Common myeloid progenitor, CD34-positive (primary cell): ENCODE results near the gene FKBP15.
A peak's percentile ranks its signal among the peaks of the same experiment; 100 is the strongest.

Experiments used
- CTCF ChIA-PET: fragments of 350-600 bp; sonication (Branson Sonifier 250); formaldehyde crosslinking; loops from one replicate; lab custom pipeline; 2021; ENCODE audit warnings: antibody characterized with exemption; lab: Charles Lee
- POLR2A ChIA-PET: fragments of 350-600 bp; sonication (Branson Sonifier 250); formaldehyde crosslinking; loops from one replicate; lab custom pipeline; 2021; ENCODE audit warnings: antibody characterized with exemption; lab: Charles Lee
- DNase-seq, 3 donors: peaks; one replicate each; pipeline versions ENCODE4 v3.0.0 to v3.0.0-alpha.2; 2013
- H3K27ac ChIP-seq, 2 experiments: 1 replicate in 1 of 2; 2 replicates in 1 of 2; pipeline ENCODE4 v1.7.0; 2013; ENCODE audit warnings: inconsistent platforms in 2 of 2, low read length in 2 of 2, mild to moderate bottlenecking in 2 of 2, low read depth in 1 of 2, moderate library complexity in 1 of 2; ENCODE audit not compliant: severe bottlenecking in 2 of 2, insufficient read depth in 1 of 2, poor library complexity in 1 of 2
- H3K27me3 ChIP-seq, 5 experiments: replicated peaks in 2 of 5; 1 replicate in 3 of 5; 2 replicates in 2 of 5; pipeline versions ENCODE4 v1.6.1 to v1.7.0; 2013; ENCODE audit warnings: low read length in 4 of 5, mild to moderate bottlenecking in 2 of 5, moderate library complexity in 2 of 5, inconsistent platforms in 1 of 5; ENCODE audit not compliant: insufficient read depth in 5 of 5, control insufficient read depth in 4 of 5
- H3K36me3 ChIP-seq, 4 experiments: 1 replicate in 2 of 4; 2 replicates in 2 of 4; pipeline versions ENCODE4 v1.6.1 to v1.7.0; 2013; ENCODE audit warnings: low read length in 3 of 4, control low read depth in 1 of 4, mild to moderate bottlenecking in 1 of 4; ENCODE audit not compliant: control insufficient read depth in 4 of 4, insufficient read depth in 4 of 4
- H3K4me1 ChIP-seq, 4 experiments: 1 replicate in 3 of 4; 2 replicates in 1 of 4; pipeline versions ENCODE4 v1.6.1 to v1.7.1; 2013; ENCODE audit warnings: low read length in 3 of 4, mild to moderate bottlenecking in 3 of 4, control low read depth in 1 of 4, inconsistent platforms in 1 of 4, moderate library complexity in 1 of 4; ENCODE audit not compliant: control insufficient read depth in 4 of 4, insufficient read depth in 4 of 4; ENCODE audit errors: control extremely low read depth in 1 of 4
- H3K4me3 ChIP-seq, 7 experiments: 1 replicate in 4 of 7; 2 replicates in 3 of 7; pipeline versions ENCODE4 v1.5.1 to v1.7.0; 2013; ENCODE audit warnings: mild to moderate bottlenecking in 7 of 7, low read length in 6 of 7, moderate library complexity in 6 of 7, inconsistent platforms in 2 of 7, low read depth in 2 of 7, control low read depth in 1 of 7; ENCODE audit not compliant: insufficient read depth in 4 of 7, control insufficient read depth in 1 of 7; ENCODE audit errors: extremely low read depth in 1 of 7
- H3K9me3 ChIP-seq, 5 experiments: 1 replicate in 4 of 5; 2 replicates in 1 of 5; pipeline versions ENCODE4 v1.6.1 to v1.7.1; 2013; ENCODE audit warnings: low read length in 4 of 5, mild to moderate bottlenecking in 2 of 5, inconsistent platforms in 1 of 5, low read depth in 1 of 5, moderate library complexity in 1 of 5; ENCODE audit not compliant: control insufficient read depth in 4 of 5, insufficient read depth in 2 of 5; ENCODE audit errors: control extremely low read depth in 1 of 5
- WGBS: methylation state at CpG from one replicate; pipeline ENCODE4 v1.1.5; 2013; ENCODE audit not compliant: insufficient coverage; 5-methylcytosine and 5-hydroxymethylcytosine counted together

The FKBP15 gene

GRCh38 chr9:113160571-113160970, 60.5 kb downstream of the FKBP15 start:
- WGBS = 40% methylated on average over 1 of the region's 3 CpGs
- Histone ChIP-seq H3K36me3 (peaks cover 11 to 73% (median 42%) of the 10 kb centered on the region in 4 experiments), H3K27me3 (no peaks in the 10 kb centered on the region), H3K4me3 (no peak overlapping the region), H3K27ac (no peak overlapping the region), H3K9me3 (no peaks in the 10 kb centered on the region), H3K4me1 (peaks cover 10 to 17% (median 15%) of the 10 kb centered on the region in 4 experiments)
- POLR2A ChIA-PET = no interaction called here
- DNase-seq = no peak
- CTCF ChIA-PET = interaction anchor here (1.9 to 3.4 kb wide), 2 partner anchors 9 to 14 kb away, joined by 5 to 14 read pairs; partner anchors contain the start of gene SLC31A2

- H3K27me3 ChIP-seq = no peaks in the 10 kb centered on the region
- no peak overlapping the region for H3K4me3 ChIP-seq
- peaks cover 19 to 36% (median 29%) of the 10 kb centered on the region in 4 experiments for H3K4me1 ChIP-seq
- H3K36me3 ChIP-seq = peaks cover 7 to 52% (median 27%) of the 10 kb centered on the region in 4 experiments
- ChIA-PET POLR2A (no interaction called here), CTCF (interaction anchor here (1.4 kb wide), 1 partner anchor 34 kb away, joined by 3 read pairs; no protein-coding TSS in a partner anchor)
- DNase-seq = no peak
- 96% methylated on average over 5 of the region's 5 CpGs for WGBS
- no peaks in the 10 kb centered on the region for H3K9me3 ChIP-seq
- H3K27ac ChIP-seq = no peak overlapping the region
Measured at GRCh38 chr9:113158446-113158845, 62.6 kb downstream of the FKBP15 start.

GRCh38 chr9:113156880-113157279, 64.2 kb downstream of the FKBP15 start:
- no peaks in the 10 kb centered on the region for H3K9me3 ChIP-seq
- peaks cover 7 to 36% (median 17%) of the 10 kb centered on the region in 4 experiments for H3K36me3 ChIP-seq
- H3K27ac ChIP-seq = peak overlapping the region in 1 of 2 experiments; percentile 1
- ChIA-PET POLR2A (no interaction called here), CTCF (interaction anchor here (0.9 to 1.5 kb wide), 2 partner anchors 11 to 64 kb away, joined by 3 to 5 read pairs; partner anchors contain the start of genes FKBP15 and SLC31A1)
- no peaks in the 10 kb centered on the region for H3K27me3 ChIP-seq
- H3K4me1 ChIP-seq = peaks cover 19 to 49% (median 37%) of the 10 kb centered on the region in 4 experiments
- DNase-seq = no peak
- H3K4me3 ChIP-seq = no peak overlapping the region
- WGBS = 67% methylated on average over 1 of the region's 1 CpG

GRCh38 chr9:113155911-113156588, 65.0 kb downstream of the FKBP15 start:
- H3K27ac ChIP-seq = peak overlapping the region in 1 of 2 experiments; percentile 1
- POLR2A ChIA-PET = no interaction called here
- H3K4me3 ChIP-seq = peak overlapping the region in 2 of 7 experiments; percentile 15 to 29
- H3K36me3 ChIP-seq = peaks cover 4 to 28% (median 9%) of the 10 kb centered on the region in 4 experiments
- WGBS = 0% methylated on average over 2 of the region's 7 CpGs
- H3K4me1 ChIP-seq = peaks cover 19 to 54% (median 42%) of the 10 kb centered on the region in 4 experiments
- no peaks in the 10 kb centered on the region for H3K9me3 ChIP-seq
- DNase-seq = peak; percentile 46 to 93 (median 89)
- no peaks in the 10 kb centered on the region for H3K27me3 ChIP-seq
- CTCF ChIA-PET = interaction anchor here (0.9 to 2.1 kb wide), 3 partner anchors 11 to 65 kb away, joined by 3 to 6 read pairs (median 5); partner anchors contain the start of genes FKBP15 and SLC31A1

GRCh38 chr9:113154946-113155345, 66.1 kb downstream of the FKBP15 start:
- no peaks in the 10 kb centered on the region for H3K27me3 ChIP-seq
- no peak overlapping the region for H3K27ac ChIP-seq
- ChIA-PET CTCF (interaction anchor here (1.4 to 2.1 kb wide), 5 partner anchors 9 to 65 kb away, joined by 3 to 6 read pairs (median 4); no protein-coding TSS in a partner anchor), POLR2A (no interaction called here)
- H3K4me1 ChIP-seq = peaks cover 19 to 58% (median 43%) of the 10 kb centered on the region in 4 experiments
- H3K9me3 ChIP-seq = no peaks in the 10 kb centered on the region
- peaks cover 0 to 19% (median 7%) of the 10 kb centered on the region in 4 experiments for H3K36me3 ChIP-seq
- H3K4me3 ChIP-seq = no peak overlapping the region
- 38% methylated on average over 2 of the region's 2 CpGs for WGBS
- DNase-seq = peak in 2 of 3 donors; percentile 56 to 57

GRCh38 chr9:113154471-113154870, 66.6 kb downstream of the FKBP15 start:
- H3K27me3 ChIP-seq = no peaks in the 10 kb centered on the region
- POLR2A ChIA-PET = no interaction called here
- peaks cover 19 to 58% (median 43%) of the 10 kb centered on the region in 4 experiments for H3K4me1 ChIP-seq
- no peak overlapping the region for H3K27ac ChIP-seq
- peak in 2 of 3 donors; percentile 46 to 57 for DNase-seq
- 94% methylated on average over 6 of the region's 6 CpGs for WGBS
- no peak overlapping the region for H3K4me3 ChIP-seq
- H3K36me3 ChIP-seq = peaks cover 0 to 16% (median 7%) of the 10 kb centered on the region in 4 experiments
- H3K9me3 ChIP-seq = no peaks in the 10 kb centered on the region
- CTCF ChIA-PET = interaction anchor here (1.4 to 2.1 kb wide), 6 partner anchors 8 to 65 kb away, joined by 3 to 8 read pairs (median 4); no protein-coding TSS in a partner anchor
